ENCODE measurements around the gene LCNL1.

LCNL1 gene

DNA sequence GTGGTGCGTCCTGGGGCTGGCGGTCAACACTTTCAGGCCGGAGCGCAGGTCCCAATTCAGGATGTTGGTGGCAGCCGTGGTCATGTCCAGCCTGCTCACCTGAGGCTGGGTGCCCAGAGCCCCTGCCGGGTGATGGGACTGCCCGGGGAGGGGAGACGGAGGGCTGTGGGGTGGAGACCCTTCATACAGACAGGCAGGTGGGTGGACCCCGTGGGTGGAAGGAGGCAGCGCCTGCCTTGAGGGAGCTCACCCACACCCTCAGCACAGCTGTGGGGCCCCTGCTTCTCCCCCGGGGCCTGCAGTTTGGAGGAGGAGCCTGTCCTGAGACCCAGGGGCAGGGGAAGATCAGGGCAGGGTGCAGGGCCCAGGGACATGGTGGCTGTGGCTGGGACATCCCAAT is 12.4 kb upstream of the LCNL1 start:
- H3K4me1 ChIP-seq (ENCODE audit: control insufficient read depth, insufficient read depth, low read length, poor library complexity, severe bottlenecking), result no peaks in the 10 kb centered on the region
- no peaks in the 10 kb centered on the region for H3K9me3 ChIP-seq (ENCODE audit: control insufficient read depth, low read length)
- no peaks in the 10 kb centered on the region for H3K36me3 ChIP-seq (ENCODE audit: control insufficient read depth, insufficient read depth, low read length)
- 75 to 94% methylated on average over 6 to 8 of the region's 11 CpGs for WGBS, 2 experiments (ENCODE audit: insufficient coverage in 2 of 2)
- H3K4me3 ChIP-seq (ENCODE audit: extremely low read depth, insufficient read depth, low read length, poor library complexity, severe bottlenecking), result no peak overlapping the region
- no peak overlapping the region for H3K27ac ChIP-seq (ENCODE audit: low read depth, low read length, severe bottlenecking)

DNA sequence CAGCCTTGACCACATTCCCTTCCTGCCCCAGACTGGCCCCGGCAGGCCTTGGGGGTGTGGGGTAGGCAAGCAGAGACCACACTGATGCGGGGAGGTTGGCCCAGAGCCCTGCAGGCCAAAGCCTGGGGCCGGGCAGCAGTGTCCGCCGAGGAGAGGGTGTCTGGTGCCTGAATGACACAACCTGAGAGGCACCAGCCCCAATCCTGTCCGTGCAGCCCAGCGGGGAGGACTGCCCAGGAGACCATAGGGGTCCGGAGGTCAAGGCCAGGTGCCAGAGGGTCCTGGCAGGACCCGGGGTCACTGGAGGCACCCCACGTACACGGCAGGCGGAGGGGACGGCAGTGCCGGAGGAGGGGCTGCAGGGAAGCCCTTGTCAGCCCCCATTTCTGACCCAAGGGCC is 11.0 kb upstream of the LCNL1 start:
- WGBS, 2 experiments (ENCODE audit: insufficient coverage in 2 of 2), result 89 to 95% methylated on average over 13 to 14 of the region's 14 CpGs
- no peaks in the 10 kb centered on the region for H3K9me3 ChIP-seq (ENCODE audit: control insufficient read depth, low read length)
- H3K4me3 ChIP-seq (ENCODE audit: extremely low read depth, insufficient read depth, low read length, poor library complexity, severe bottlenecking), result no peak overlapping the region

DNA sequence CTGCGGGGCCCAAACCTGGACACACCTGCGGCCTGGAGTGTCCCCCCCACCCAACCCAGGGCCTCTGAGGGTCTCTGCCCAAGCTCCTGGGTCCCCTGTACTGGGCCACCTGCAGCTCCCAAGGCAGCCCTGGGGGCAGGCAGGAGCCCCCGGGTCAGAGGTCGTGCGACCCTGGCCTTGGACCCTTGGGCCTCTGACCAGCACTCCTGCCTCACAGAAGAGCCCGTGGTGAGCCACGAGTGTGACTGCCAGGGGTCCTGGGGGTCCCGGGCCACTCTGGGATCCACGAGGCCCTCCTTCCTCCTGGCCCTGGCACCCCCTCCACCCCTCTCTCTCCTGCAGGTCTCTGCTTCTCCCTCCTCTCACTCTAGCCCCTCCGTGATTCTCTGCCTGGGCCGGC is 10.5 kb upstream of the LCNL1 start:
- Histone ChIP-seq H3K27ac (ENCODE audit: low read depth, low read length, severe bottlenecking) (no peak overlapping the region), H3K36me3 (ENCODE audit: control insufficient read depth, insufficient read depth, low read length) (no peaks in the 10 kb centered on the region), H3K4me1 (ENCODE audit: control insufficient read depth, insufficient read depth, low read length, poor library complexity, severe bottlenecking) (no peaks in the 10 kb centered on the region), H3K9me3 (ENCODE audit: control insufficient read depth, low read length) (no peaks in the 10 kb centered on the region), H3K4me3 (ENCODE audit: extremely low read depth, insufficient read depth, low read length, poor library complexity, severe bottlenecking) (no peak overlapping the region)
- WGBS, 2 experiments (ENCODE audit: insufficient coverage in 2 of 2), result 87 to 92% methylated on average over 8 to 11 of the region's 11 CpGs

More for the DNA sequence above, 11.0 kb upstream of the LCNL1 start:
- no peak overlapping the region for H3K27ac ChIP-seq (ENCODE audit: low read depth, low read length, severe bottlenecking)
- H3K36me3 ChIP-seq (ENCODE audit: control insufficient read depth, insufficient read depth, low read length), result no peaks in the 10 kb centered on the region
- no peaks in the 10 kb centered on the region for H3K4me1 ChIP-seq (ENCODE audit: control insufficient read depth, insufficient read depth, low read length, poor library complexity, severe bottlenecking)

DNA sequence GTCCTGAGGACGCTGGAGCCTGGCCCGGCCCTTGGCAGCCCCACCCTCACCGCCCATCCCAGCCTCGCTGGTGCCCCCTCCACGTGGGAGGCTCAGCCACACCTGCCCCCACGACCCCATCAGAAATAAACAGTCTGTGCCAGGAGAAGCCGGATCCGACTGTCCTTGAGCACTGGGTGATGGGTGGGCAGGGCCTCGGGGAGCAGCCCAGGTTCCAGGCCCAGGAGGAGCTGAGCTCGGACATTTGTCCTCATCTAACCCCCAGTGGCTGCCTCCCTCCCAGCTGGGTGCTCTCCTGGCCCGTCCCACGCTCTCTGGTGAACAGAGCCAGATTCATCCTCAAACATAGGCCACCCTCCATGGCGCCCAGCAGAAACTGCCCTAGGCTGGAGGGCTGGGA is 10.1 kb upstream of the LCNL1 start:
- Histone ChIP-seq H3K9me3 (ENCODE audit: control insufficient read depth, low read length) (no peaks in the 10 kb centered on the region), H3K4me1 (ENCODE audit: control insufficient read depth, insufficient read depth, low read length, poor library complexity, severe bottlenecking) (no peaks in the 10 kb centered on the region), H3K4me3 (ENCODE audit: extremely low read depth, insufficient read depth, low read length, poor library complexity, severe bottlenecking) (no peak overlapping the region), H3K27ac (ENCODE audit: low read depth, low read length, severe bottlenecking) (no peak overlapping the region), H3K36me3 (ENCODE audit: control insufficient read depth, insufficient read depth, low read length) (no peaks in the 10 kb centered on the region)
- 81 to 84% methylated on average over 11 to 12 of the region's 13 CpGs for WGBS, 2 experiments (ENCODE audit: insufficient coverage in 2 of 2)

DNA sequence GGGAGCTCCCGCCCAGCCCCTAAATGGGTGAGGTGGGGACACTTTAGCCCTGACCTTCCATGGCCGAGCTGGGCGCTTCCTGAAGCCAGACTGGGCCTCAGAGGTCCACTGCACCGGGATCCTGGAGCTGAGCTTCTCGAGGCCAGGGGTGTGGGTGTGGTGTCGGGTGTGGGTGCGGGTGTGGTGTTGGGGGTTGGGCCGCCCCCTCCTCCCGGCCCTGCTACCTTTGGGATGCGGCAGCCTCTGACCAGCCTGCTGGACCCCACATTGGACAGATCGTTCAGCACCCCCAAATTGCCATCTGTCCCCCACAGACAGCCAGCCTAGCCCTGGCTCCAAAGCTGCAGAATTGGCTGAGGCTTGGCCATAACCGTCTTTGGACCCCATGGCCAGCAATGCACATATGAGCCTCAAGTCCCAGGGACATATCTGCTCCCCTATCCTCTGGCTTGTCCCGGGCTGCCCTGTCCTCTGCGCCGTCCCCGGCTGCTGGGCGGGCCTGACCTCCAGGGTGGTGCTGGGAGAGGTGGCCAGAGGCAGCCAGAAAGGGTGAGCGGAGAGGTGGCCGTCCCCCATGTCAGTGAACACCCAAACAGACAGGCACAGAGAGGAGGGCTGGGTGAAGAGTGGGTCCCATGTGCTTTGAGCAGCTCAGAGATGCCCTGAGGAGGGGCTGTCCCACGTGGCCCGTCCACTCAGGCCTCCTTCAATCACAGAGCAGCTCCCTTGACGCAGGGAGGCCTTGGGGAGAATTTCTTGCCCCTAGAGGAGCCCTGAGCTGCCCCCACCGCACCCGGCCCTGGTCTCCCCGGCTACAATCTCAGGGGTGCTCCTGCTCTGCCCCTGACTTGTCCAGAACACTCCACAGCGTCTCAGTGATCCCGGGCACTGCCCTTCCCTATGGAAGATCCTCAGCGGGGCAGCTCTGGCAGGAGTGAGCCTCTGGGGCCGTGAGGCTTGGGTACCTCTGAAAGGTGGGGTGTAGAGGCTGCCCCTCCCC is 8.9 kb upstream of the LCNL1 start:
- Histone ChIP-seq H3K9me3 (ENCODE audit: control insufficient read depth, low read length) (no peaks in the 10 kb centered on the region), H3K27ac (ENCODE audit: low read depth, low read length, severe bottlenecking) (no peak overlapping the region), H3K4me3 (ENCODE audit: extremely low read depth, insufficient read depth, low read length, poor library complexity, severe bottlenecking) (no peak overlapping the region), H3K36me3 (ENCODE audit: control insufficient read depth, insufficient read depth, low read length) (no peaks in the 10 kb centered on the region), H3K4me1 (ENCODE audit: control insufficient read depth, insufficient read depth, low read length, poor library complexity, severe bottlenecking) (no peaks in the 10 kb centered on the region)
- WGBS, 2 experiments (ENCODE audit: insufficient coverage in 2 of 2), result 89 to 91% methylated on average over 19 to 24 of the region's 29 CpGs

DNA sequence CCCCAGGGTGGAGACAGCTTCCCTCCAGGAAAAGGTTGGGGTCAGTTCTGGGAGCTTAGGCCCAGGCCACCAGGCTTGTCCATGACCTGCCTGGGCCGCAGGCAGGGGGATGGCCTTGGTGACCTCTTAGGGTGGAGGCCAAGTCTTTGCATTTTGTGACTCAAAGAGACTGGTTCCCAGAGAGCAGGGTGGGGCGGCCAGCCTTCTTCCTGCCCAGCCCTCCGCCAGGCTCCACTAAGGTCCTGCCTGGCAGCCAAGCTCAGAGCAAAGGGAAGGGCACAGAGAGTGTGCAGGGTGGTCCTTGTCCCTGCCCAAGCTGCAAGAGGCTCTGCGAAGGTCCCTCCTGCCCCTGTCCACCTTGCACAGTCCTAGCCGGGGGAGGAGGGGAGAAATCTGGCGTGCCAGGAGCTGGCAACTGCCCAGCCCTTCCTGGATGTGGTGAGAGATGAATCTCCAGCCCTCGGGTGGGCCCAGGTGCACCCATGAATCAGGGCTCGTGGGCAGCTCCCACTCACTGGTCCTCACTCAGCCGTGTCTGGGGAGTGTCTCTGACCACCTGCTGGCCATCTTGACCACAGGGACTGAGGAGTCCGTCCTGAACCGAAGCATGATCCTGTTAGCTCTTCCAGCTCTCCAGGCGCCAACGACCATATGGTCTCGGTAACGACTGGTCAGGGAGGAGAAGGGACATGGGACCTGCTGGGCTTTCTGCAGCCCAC is 7.8 kb upstream of the LCNL1 start:
- no peaks in the 10 kb centered on the region for H3K4me1 ChIP-seq (ENCODE audit: control insufficient read depth, insufficient read depth, low read length, poor library complexity, severe bottlenecking)
- no peak overlapping the region for H3K4me3 ChIP-seq (ENCODE audit: extremely low read depth, insufficient read depth, low read length, poor library complexity, severe bottlenecking)
- 87% methylated on average over 14 to 15 of the region's 15 CpGs for WGBS, 2 experiments (ENCODE audit: insufficient coverage in 2 of 2)
- H3K9me3 ChIP-seq (ENCODE audit: control insufficient read depth, low read length), result no peaks in the 10 kb centered on the region
- no peaks in the 10 kb centered on the region for H3K36me3 ChIP-seq (ENCODE audit: control insufficient read depth, insufficient read depth, low read length)
- H3K27ac ChIP-seq (ENCODE audit: low read depth, low read length, severe bottlenecking), result no peak overlapping the region

DNA sequence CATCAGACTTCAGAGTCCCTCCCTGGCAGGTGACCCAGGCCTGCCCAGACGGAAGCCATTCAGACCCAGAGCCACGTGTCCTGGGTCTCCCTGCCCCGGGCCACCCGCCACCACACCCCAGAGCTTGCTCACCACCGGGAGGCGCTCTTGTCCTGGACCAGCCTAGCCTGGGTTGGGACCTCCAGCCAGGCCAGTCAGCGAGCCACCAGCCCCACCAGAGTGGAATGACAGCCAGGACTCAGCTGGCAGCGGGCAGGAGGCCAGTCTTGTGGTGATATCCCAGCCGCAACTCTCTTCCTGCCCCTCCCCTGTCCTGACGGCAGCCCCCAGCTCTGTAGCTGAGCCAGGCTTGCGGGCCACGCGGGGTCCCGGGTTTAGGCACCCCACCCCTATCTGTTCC is 7.1 kb upstream of the LCNL1 start:
- Histone ChIP-seq H3K36me3 (ENCODE audit: control insufficient read depth, insufficient read depth, low read length) (no peaks in the 10 kb centered on the region), H3K4me1 (ENCODE audit: control insufficient read depth, insufficient read depth, low read length, poor library complexity, severe bottlenecking) (peaks cover under 1% of the 10 kb centered on the region), H3K9me3 (ENCODE audit: control insufficient read depth, low read length) (no peaks in the 10 kb centered on the region), H3K4me3 (ENCODE audit: extremely low read depth, insufficient read depth, low read length, poor library complexity, severe bottlenecking) (no peak overlapping the region), H3K27ac (ENCODE audit: low read depth, low read length, severe bottlenecking) (no peak overlapping the region)
- WGBS, 2 experiments (ENCODE audit: insufficient coverage in 2 of 2), result 77 to 88% methylated on average over 5 to 10 of the region's 14 CpGs

DNA sequence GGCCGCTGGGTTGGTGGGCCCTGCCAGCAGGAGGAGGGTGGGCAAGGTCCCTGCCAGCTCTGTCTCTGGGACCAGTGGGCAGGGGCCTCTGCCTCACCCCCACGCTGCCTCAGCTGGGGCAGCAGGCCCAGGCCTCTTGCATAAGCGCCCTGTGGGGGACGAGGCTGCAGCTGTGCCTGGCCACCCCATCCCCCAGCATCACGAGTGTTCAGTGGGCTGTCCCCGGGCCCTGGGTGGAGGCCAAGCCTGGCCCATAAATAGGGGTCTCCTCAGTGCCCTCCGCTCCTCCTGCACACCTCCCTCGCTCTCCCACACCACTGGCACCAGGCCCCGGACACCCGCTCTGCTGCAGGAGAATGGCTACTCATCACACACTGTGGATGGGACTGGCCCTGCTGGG is 5.6 kb upstream of the LCNL1 start, which contains the start of gene PTGDS:
Gene PTGDS (plus strand): TSS at position 282 of the 400 bp plus-strand sequence. CDS start 75 bp downstream, at position 357.
- Histone ChIP-seq H3K27ac (ENCODE audit: low read depth, low read length, severe bottlenecking) (no peak within 1 kb of the TSS), H3K36me3 (ENCODE audit: control insufficient read depth, insufficient read depth, low read length) (no peaks in the 10 kb centered on the region), H3K4me1 (ENCODE audit: control insufficient read depth, insufficient read depth, low read length, poor library complexity, severe bottlenecking) (peaks cover 14% of the 10 kb centered on the region), H3K9me3 (ENCODE audit: control insufficient read depth, low read length) (no peaks in the 10 kb centered on the region), H3K4me3 (ENCODE audit: extremely low read depth, insufficient read depth, low read length, poor library complexity, severe bottlenecking) (peak within 1 kb of the TSS; percentile 40)
- WGBS, 2 experiments (ENCODE audit: insufficient coverage in 2 of 2), result 82% methylated on average over 8 to 10 of the region's 10 CpGs

DNA sequence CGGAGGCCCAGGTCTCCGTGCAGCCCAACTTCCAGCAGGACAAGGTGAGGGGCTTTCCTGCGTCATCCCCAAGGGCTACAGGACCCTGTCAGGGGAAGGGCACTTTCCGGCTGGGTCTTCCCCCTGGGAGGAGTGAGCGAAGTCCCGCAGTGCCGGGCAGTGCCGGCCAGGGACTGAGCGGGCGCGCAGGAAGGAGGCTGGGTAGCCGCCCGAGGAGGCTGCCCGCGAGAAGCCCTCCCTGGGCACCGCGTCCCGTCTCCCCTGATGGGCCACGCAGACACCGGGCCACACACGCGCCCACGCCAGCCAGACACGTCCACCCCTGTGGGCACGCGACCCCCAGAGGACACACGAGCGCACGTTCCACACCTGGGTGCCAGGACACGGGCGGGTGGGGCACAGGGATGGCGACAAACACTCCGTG is 5.1 kb upstream of the LCNL1 start:
- Histone ChIP-seq H3K4me3 (ENCODE audit: extremely low read depth, insufficient read depth, low read length, poor library complexity, severe bottlenecking) (peak overlapping the region; percentile 40), H3K27ac (ENCODE audit: low read depth, low read length, severe bottlenecking) (no peak overlapping the region)

DNA sequence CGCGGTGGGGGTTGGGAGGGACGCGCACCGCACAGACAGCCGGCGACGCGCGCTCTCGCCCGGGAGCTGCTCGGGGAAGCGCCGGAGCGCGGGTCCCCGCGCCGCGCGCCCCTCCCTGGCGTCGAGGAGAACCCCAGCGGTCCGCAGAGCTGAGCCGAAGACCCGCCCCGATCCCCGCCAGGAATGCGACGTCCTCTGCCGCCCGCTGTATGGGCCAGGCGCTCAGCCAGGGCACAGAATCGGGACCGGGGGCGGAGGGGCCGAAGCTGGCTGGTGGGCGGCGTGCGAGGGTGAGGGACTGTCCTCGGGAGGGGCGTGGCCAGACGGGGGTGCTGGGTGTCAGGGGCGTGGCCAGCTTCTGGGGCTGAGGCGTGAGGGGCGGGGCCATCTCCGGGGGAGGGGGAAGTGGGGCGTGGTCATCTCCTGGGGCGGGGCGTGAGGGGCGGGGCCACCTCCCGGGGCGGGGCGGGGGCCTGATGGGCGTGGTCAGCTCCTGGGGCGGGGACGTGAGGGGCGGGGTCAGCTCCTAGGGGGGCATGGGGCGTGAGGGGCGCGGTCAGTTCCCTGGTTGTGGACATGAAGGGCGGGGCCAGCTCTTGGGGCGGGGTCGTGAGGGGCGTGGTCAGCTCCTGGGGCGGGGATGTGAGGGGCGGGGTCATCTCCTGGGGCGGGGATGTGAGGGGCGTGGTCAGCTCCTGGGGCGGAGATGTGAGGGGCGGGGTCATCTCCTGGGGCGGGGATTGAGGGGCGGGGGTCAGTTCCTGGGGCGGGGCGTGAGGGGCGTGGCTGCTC is 4.5 kb upstream of the LCNL1 start:
- Histone ChIP-seq H3K36me3 (ENCODE audit: control insufficient read depth, insufficient read depth, low read length) (no peaks in the 10 kb centered on the region), H3K27ac (ENCODE audit: low read depth, low read length, severe bottlenecking) (no peak overlapping the region), H3K4me3 (ENCODE audit: extremely low read depth, insufficient read depth, low read length, poor library complexity, severe bottlenecking) (peak overlapping the region; percentile 40), H3K4me1 (ENCODE audit: control insufficient read depth, insufficient read depth, low read length, poor library complexity, severe bottlenecking) (peaks cover 14% of the 10 kb centered on the region), H3K9me3 (ENCODE audit: control insufficient read depth, low read length) (no peaks in the 10 kb centered on the region)
- WGBS, 2 experiments (ENCODE audit: insufficient coverage in 2 of 2), result 0 to 2% methylated on average over 32 to 40 of the region's 78 CpGs

More for the DNA sequence above, 5.1 kb upstream of the LCNL1 start:
- Histone ChIP-seq H3K4me1 (ENCODE audit: control insufficient read depth, insufficient read depth, low read length, poor library complexity, severe bottlenecking) (peaks cover 14% of the 10 kb centered on the region), H3K36me3 (ENCODE audit: control insufficient read depth, insufficient read depth, low read length) (no peaks in the 10 kb centered on the region), H3K9me3 (ENCODE audit: control insufficient read depth, low read length) (no peaks in the 10 kb centered on the region)
- WGBS, 2 experiments (ENCODE audit: insufficient coverage in 2 of 2), result 16% methylated on average over 29 to 33 of the region's 33 CpGs
